HepG2 (cell line): ENCODE measurements around the gene PEAR1. TPM values are rescaled to one million over a fixed set of nuclear protein-coding genes. Genes with fewer than 3 reads are reported as not detected.

Source experiments
- ATAC-seq: fragments of 200-7000 bp; cut with Tn5 transposase; 3 replicates; pipeline ENCODE4 v1.9.1; 2020; ENCODE audit warnings: mild to moderate bottlenecking, moderate library complexity
- BruUV-seq: library from RNA; stranded (reverse); fragments of 400-500 nt; replicated peaks from 2 replicates; lab custom pipeline; 2021; lab: Mats Ljungman, UMichigan
- CTCF ChIA-PET: fragments of 300-600 bp; formaldehyde crosslinking; extraction: SDS; loops from one replicate; lab custom pipeline; 2021; ENCODE audit warnings: low total read pairs, inconsistent platforms, low intra/inter-chr PET ratio; lab: Yijun Ruan, JAX
- POLR2A ChIA-PET: fragments of 350-600 bp; sonication (Branson Sonifier 250); formaldehyde crosslinking; loops from one replicate; lab custom pipeline; 2020; ENCODE audit warnings: antibody characterized with exemption, inconsistent platforms; lab: Yijun Ruan, JAX
- DNase-seq: peaks from one replicate; pipeline ENCODE4 v3.0.0-alpha.2; 2015; ENCODE audit warnings: low spot score
- FAIRE-seq: peaks from 3 replicates; lab custom pipeline; 2011; peaks lifted over from hg19 to GRCh38; lab: Jason Lieb, UNC
- H2AFZ ChIP-seq: one replicate; pipeline ENCODE4 v1.6.1; 2011; ENCODE audit warnings: low read length, inconsistent platforms
- H3K27ac ChIP-seq: fragments of 300-600 bp; 3 replicates; pipeline ENCODE4 v1.8.0; 2011; ENCODE audit warnings: mixed run types, mild to moderate bottlenecking, mixed read lengths, low read length, inconsistent platforms; ENCODE audit not compliant: insufficient read depth; ENCODE audit errors: extremely low read length
- H3K27me3 ChIP-seq, 2 experiments: fragments of 200-600 bp in 1 of 2; 2 replicates in 1 of 2; 3 replicates in 1 of 2; pipeline versions ENCODE4 v1.6.0 to v1.8.0; 2011; ENCODE audit warnings: low read length in 2 of 2, mild to moderate bottlenecking in 2 of 2, moderate library complexity in 2 of 2, inconsistent platforms in 1 of 2; ENCODE audit not compliant: insufficient read depth in 2 of 2, control insufficient read depth in 1 of 2
- H3K36me3 ChIP-seq, 2 experiments: fragments of 200-600 bp in 1 of 2; replicated peaks in 1 of 2; 2 replicates in 1 of 2; 3 replicates in 1 of 2; pipeline versions ENCODE4 v1.5.1 to v1.8.0; 2011; ENCODE audit warnings: low read length in 2 of 2, inconsistent platforms in 1 of 2; ENCODE audit not compliant: insufficient read depth in 2 of 2, control insufficient read depth in 1 of 2
- H3K4me1 ChIP-seq: 2 replicates; pipeline ENCODE4 v1.5.1; 2012; ENCODE audit warnings: low read length, inconsistent platforms; ENCODE audit not compliant: insufficient read depth
- H3K4me2 ChIP-seq: 2 replicates; pipeline ENCODE4 v1.6.0; 2011; ENCODE audit warnings: low read depth, low read length, inconsistent platforms
- H3K4me3 ChIP-seq, 3 experiments: fragments of 200-600 bp in 1 of 3; sonication (generic), shearing (Covaris generic) in 1 of 3; replicated peaks in 1 of 3; 2 replicates each; pipeline ENCODE4 v1.5.1; 2011 to 2016; ENCODE audit warnings: low read length in 3 of 3, inconsistent platforms in 2 of 3, low read depth in 2 of 3, mild to moderate bottlenecking in 2 of 3, control low read depth in 1 of 3, mixed read lengths in 1 of 3; ENCODE audit not compliant: insufficient read depth in 1 of 3
- H3K79me2 ChIP-seq: one replicate; pipeline ENCODE4 v1.6.1; 2011; ENCODE audit warnings: low read length, inconsistent platforms; ENCODE audit not compliant: insufficient read depth
- H3K9ac ChIP-seq: 2 replicates; pipeline ENCODE4 v1.6.0; 2011; ENCODE audit warnings: mild to moderate bottlenecking, low read depth, low read length, inconsistent platforms; ENCODE audit not compliant: insufficient read depth
- H3K9me3 ChIP-seq: 2 replicates; pipeline ENCODE4 v1.5.1; 2012; ENCODE audit warnings: mild to moderate bottlenecking, low read length
- H4K20me1 ChIP-seq: 2 replicates; pipeline ENCODE4 v1.6.0; 2011; ENCODE audit warnings: inconsistent platforms, mild to moderate bottlenecking, low read length, moderate library complexity; ENCODE audit not compliant: insufficient read depth
- POGK ChIP-seq: sonication (generic); formaldehyde crosslinking; conservative IDR thresholded peaks from 2 replicates; pipeline ENCODE4 v1.8.0; 2022; ENCODE audit warnings: mild to moderate bottlenecking, moderate library complexity, missing genetic modification reagents
- TEAD2 ChIP-seq: sonication (generic); formaldehyde crosslinking; IDR thresholded peaks from 2 replicates; pipeline ENCODE4 v1.9.0; 2021; ENCODE audit warnings: missing genetic modification reagents
- THRA ChIP-seq: sonication (generic); formaldehyde crosslinking; IDR thresholded peaks from 2 replicates; pipeline ENCODE4 v1.4.0; 2020; ENCODE audit warnings: missing genetic modification reagents, borderline replicate concordance
- ZNF318 ChIP-seq: sonication (generic); formaldehyde crosslinking; IDR thresholded peaks from 2 replicates; pipeline ENCODE4 v1.4.0; 2020; ENCODE audit warnings: mild to moderate bottlenecking, missing genetic modification reagents
- ZNF747 ChIP-seq: sonication (generic); formaldehyde crosslinking; IDR thresholded peaks from 2 replicates; pipeline ENCODE4 v1.8.1; 2023; ENCODE audit warnings: missing genetic modification reagents, mild to moderate bottlenecking, borderline replicate concordance
- WGBS: methylation state at CpG from one replicate; pipeline ENCODE4 v1.1.6; 2017; ENCODE audit warnings: low lambda C conversion rate; 5-methylcytosine and 5-hydroxymethylcytosine counted together
- in situ Hi-C: cut with HindIII; loops from 2 replicates; pipeline ENCODE4 v1.10.0; 2017; ENCODE audit warnings: low pct_unique_long_range_greater_than_20kb; ENCODE audit not compliant: extremely low pct_ligation_motif_present
- intact Hi-C: fragments of 100-400 bp; cut with micrococcal nuclease; formaldehyde crosslinking; loops from one replicate; pipeline ENCODE4 v1.10.0; 2022; ENCODE audit not compliant: unreplicated experiment
- polyA plus RNA-seq, 8 experiments: library from polyadenylated mRNA; depleted of rRNA in 3 of 8; stranded (reverse) in 7 of 8; unstranded in 1 of 8; fragments of >200 nt; fragmentation: Illumina TruSeq in 4 of 8; extraction: Trizol in 4 of 8; gene quantifications; 2 replicates each; pipeline versions ENCODE4 v1.2.1 to v1.2.3, GENCODE V29; 2011 to 2016; ENCODE audit warnings: low read depth in 4 of 8, missing spikeins in 1 of 8, mixed read lengths in 1 of 8; ENCODE audit not compliant: insufficient read depth in 1 of 8
- total RNA-seq, 5 experiments: library from RNA; depleted of rRNA; stranded (reverse); fragments of >200 nt; fragmentation: Illumina TruSeq; extraction: Trizol; gene quantifications; 2 replicates each; pipeline ENCODE4 v1.2.3, GENCODE V29; 2016; ENCODE audit warnings: low read depth in 1 of 5

PEAR1 gene
- total and polyA plus RNA-seq, 2 of the 13 experiments (the other 11 are each of a cell fraction or from before 2014, with no cell fraction given): 0.27 to 0.41 TPM

- Histone ChIP-seq H3K27ac (no peak overlapping the region), H3K4me3 (no peak overlapping the region), H2AFZ (no peak overlapping the region), H3K9ac (no peak overlapping the region), H3K27me3 (peaks cover 1 to 67% of the 10 kb centered on the region in 2 experiments), H4K20me1 (no peaks in the 10 kb centered on the region), H3K4me1 (no peaks in the 10 kb centered on the region), H3K9me3 (no peaks in the 10 kb centered on the region), H3K4me2 (no peak overlapping the region), H3K79me2 (no peaks in the 10 kb centered on the region), H3K36me3 (no peaks in the 10 kb centered on the region)
- no TSS peak for BruUV-seq
- POLR2A ChIA-PET: no interaction called here
- no peak for FAIRE-seq
- CTCF ChIA-PET: no interaction called here
- ATAC-seq: no peak
- no peak for TF ChIP-seq THRA (CRISPR knock-in tag)
- no peak for TF ChIP-seq TEAD2 (CRISPR knock-in tag)
- TF ChIP-seq ZNF318 (CRISPR knock-in tag): no peak
- no peak for TF ChIP-seq ZNF747 (CRISPR knock-in tag)
- no peak for TF ChIP-seq POGK (CRISPR knock-in tag)
- in situ Hi-C loops: no loop called here
- WGBS: under 1% methylated on average over 6 of the region's 6 CpGs
- intact Hi-C loops: no loop called here
- DNase-seq: no peak
Measured at GRCh38 chr1:156887734-156888133, 5.8 kb upstream of the PEAR1 start.
